ENCODE results near the gene UMPS.
"Not testable (repeated sequence)": the region's sequence is repeated elsewhere in the genome, so short reads cannot be mapped to it uniquely, and the experiment has no call there.

UMPS gene

DNA sequence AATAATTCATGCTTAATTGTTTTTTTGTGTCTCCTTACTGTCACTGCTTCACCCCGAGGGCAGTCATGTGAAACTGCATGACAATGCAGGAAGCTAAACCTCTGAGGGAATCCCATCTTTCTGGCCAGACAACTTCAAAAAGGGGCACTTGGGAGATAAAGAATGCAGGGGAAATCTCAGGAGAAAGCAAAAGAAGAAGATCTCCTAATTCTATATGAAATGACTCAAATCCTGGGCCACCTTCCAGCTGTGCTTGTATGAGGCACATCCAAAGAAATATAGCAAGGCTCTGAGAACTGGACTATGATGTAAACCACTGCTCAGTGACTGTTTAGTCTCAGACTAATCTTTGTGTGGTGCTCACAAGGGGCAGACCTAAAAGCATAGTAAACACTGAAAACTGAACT, 22.6 kb upstream of the UMPS start:
- no peak for DNase-seq

DNA sequence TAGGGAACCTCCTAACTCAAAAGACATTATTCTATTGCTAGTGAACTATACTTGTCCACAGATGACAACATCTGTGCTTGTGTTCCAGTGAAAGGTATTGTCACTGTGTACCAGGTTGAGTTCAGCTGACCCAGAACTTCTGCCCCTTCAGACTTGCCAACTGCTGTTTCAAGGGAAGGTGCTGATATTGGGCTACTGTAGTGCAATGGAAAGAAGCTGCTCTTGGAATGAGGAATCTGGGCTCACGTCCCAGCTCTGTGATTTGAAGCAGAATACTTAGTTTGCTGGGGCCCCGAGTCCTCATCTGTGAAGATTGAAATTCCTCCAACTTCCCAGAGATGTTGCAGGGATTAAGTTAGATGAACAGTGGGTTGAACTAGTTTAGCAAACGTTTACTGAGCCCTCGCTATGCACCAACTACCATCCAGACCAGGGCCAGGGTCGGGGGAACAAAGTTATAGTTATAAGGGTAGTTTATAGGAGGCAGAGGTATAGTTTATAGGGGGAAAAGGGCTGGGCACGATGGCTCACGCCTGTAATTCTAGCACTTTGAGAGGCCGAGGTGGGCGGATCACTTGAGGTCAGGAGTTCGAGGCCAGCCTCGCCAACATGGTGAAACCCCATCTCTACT, 15.9 kb upstream of the UMPS start:
- no peak for DNase-seq

DNA sequence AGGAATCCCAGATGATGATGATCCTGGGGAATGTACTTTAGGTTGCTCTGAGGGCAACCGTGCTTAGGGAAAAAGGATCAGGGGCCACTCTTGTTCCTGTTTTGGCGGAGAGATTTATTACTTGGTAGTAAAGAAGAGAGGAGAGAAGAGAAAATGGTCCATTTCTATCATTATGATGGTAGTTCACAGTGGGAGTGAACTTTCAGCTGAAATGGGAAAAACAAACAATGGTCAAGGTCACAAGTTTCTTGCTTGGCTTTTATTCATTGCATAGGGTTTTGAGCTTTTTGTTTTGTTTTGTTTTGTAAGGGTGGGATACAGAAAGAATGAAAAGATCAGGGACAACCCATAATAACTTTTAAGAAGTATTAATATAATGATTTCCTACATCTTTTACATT, 7.7 kb upstream of the UMPS start:
- no peak for DNase-seq

DNA sequence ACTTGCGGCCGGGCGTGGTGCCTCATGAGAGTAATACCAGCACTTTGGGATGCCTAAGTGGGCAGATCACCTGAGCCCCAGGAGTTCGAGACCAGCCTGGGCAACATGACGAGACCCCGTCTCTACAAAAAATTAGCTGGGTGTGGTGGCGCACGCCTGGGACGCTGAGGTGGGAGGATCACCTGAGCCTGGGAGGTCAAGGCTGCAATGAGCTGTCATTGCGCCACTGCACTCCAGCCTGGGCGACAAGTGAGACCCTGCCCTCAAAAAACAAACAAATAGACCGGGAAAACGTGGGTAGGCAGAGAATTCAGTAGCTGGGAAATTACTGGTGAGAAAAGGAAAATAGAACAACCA, 667 bp downstream of the UMPS start:
- no peak for DNase-seq

DNA sequence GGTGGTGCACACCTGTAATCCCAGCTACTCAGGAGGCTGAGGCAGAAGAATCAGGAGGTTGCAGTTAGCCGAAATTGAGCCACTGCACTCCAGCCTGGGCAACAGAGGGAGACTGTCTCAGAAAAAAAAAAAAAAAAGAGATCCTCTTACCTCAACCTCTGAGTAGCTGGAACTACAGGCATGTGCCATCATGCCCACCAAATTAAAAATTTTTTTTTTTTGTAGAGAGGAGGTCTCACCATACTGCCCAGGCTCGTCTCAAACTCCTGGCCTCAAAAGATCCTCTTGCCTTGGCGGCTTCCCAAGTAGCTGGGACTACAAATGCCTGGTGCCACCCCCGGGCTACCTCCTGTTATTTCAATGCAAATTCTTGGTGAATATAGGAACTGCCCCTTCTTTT, 1.5 kb downstream of the UMPS start:
- no peak for DNase-seq

DNA sequence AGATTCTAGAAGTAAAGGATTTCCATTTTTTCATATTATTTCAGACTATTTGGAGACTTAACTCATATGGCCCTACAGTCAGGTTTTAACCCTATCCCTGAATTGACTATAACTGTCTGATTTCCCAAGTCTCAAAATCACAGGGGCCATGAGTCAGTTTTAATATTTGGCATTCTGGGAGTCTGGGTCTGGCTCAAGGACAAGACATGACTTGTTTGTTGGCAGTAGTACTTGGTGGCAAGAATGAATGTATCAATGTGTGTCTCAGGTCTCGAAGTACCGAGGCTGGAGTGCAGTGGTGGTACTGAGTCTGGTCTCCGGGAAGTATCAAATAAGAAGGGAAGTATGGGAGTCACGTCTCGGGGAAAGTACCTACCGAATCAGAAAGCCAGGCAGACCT, 10.8 kb downstream of the UMPS start:
- no peak for DNase-seq

DNA sequence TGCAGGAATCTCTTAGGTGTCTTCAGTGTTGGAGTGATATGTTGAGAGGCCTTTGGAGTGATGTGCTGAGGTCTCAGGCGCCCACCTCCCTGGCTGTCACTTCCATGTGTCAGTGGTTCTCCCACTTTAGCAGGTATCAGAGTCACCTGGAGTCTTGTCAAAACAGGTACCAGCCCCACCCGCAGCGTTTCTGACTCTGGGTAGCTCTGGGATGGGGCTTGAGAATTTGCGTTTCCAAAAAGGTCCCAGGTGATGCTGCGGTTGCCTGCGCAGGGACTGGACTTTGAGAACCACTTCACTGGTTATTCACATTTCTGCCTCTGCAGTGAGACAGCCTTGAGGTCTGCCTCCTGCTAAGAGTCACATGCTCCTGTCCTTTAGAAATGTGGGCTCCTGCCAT, 15.5 kb downstream of the UMPS start:
- DNase-seq, result no peak

DNA sequence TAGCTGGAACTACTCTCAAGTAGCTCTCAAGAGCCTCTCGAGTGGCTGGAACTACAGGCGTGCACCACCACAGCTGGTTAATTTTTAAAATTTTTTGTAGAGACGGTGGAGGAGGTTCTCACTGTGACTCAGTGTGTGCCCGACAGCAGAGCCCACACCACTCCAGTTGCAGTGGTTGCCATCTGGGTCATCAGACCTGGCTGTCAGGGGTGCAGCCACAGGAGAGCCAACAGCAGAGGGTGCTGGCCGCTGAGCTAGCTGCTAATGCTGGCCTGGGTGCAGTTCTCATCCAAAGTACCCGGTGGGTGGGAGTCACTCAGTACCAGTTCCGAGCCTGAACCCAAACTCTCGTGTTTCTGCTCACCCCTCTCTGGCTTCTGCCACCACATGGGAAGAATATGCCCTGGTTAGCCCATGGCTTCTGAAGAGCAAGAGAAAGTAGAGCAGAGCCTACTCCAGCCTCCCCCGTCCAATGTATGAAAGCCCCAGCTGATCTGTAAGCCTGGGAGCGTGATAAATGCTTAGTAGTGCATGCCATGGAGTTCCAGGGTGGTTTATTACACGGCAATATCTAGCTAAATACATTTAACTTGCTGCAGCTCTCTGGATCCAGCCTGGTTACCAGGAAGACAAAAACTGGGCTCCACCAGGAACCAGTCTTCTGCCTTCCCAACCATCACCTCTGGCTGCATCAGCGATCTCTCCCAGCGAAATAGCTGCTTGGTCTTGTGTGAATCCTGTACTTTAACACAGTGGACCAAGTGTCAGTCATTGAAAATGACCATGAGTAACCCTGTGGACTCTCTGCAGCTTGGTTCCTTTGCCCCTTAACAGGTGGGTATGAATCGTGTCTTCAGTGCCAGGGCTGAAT, 17.1 kb downstream of the UMPS start:
- no peak for DNase-seq

DNA sequence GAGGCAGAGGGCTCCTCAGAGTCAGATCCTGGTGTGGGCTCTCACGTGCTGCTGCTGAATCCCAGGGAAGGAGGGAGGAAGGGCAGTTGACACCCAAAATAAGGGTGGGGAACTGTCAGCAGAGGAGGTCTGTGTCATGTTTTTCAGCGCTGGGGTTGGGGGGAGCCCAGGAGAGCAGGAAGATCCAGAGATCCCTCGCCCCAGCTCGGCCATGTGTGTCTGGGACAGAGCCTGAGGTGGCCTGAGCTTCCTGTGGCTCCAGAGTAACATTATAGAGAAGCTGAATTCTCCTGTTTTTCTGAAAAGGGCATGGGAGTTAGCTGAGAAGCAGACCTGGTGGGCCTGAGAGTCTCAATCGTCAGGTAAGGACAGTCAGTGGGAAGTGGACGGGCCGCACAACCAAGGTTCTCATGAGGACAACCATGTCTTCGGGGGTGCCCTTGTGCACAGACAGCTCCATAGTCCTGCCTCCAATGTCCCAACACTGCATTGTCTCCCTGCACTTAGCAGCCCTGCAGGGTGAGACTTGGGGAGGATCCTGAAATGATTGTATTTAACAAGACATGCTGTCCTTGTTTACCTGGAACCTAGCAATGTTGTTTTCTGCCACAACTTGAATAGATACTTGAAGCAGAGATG, 18.4 kb downstream of the UMPS start:
- DNase-seq, result no peak

DNA sequence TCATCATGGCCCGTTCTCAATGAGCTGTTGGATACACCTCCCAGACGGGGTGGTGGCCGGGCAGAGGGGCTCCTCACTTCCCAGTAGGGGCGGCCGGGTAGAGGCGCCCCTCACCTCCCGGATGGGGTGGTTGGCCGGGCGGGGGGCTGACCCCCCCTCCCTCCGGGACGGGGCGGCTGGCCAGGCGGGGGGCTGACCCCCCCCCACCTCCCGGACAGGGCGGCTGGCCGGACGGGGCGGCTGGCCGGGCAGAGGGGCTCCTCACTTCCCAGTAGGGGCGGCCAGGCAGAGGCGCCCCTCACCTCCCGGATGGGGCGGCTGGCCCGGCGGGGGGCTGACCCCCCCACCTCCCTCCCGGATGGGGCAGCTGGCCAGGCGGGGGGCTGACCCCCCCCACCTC, 19.6 kb downstream of the UMPS start:
- DNase-seq, result not testable (repeated sequence)

DNA sequence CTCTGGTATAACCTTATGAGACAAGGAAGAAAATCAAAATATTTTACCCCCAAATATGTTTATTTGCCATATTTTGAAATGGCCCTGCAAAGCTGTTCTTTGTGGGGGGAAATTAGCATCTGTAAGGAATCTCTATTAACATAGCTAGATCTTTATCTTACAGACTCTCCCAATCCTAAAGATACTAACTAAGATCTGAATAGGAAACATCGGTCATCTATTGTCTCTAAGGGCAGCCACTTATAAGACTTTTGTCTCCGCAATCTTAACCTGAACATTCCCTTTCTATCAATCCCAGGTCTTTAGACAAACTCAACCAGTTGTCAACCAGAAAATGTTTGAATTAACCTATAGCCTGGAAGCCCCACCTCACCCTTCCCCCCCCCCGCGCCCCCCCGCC, 21.2 kb downstream of the UMPS start:
- DNase-seq, result no peak

DNA sequence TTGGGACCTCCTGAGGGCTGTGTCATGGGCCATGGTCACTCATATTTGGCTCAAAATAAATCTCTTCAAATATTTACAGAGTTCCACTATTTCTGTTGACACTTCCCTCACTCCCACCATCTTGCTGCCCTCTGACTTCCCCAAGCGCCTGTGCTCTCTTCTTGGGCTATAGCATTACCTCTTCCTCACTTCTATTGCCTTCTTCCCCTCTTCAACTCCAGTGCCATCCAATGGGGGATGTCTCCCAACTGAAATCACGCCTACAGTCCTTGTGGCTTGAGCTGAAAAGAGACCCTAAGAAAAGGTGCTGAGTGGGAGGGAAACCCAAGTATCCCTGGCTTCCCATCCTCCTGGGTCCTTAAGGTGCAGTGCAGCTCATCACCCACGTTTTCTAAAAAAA, 21.8 kb downstream of the UMPS start:
- no peak for DNase-seq

DNA sequence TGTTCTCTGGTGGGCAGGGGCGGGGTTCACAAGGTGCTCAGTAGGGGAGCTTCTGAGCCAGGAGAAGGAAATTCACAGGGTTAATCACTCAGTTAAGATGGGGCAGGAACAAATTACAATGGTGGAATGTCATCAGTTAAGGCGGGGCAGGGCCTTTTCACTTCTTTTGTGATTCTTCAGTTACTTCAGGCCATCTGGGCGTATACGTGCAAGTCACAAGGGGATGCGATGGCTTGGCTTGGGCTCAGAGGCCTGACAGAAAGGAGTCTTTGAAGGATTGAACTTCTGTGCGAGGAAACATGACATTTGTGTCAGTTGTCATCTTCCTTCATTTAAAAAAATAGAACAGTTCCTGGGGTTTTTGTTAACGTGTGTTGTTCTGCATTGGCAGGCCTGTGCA, 27.7 kb downstream of the UMPS start:
- not testable (repeated sequence) for DNase-seq

DNA sequence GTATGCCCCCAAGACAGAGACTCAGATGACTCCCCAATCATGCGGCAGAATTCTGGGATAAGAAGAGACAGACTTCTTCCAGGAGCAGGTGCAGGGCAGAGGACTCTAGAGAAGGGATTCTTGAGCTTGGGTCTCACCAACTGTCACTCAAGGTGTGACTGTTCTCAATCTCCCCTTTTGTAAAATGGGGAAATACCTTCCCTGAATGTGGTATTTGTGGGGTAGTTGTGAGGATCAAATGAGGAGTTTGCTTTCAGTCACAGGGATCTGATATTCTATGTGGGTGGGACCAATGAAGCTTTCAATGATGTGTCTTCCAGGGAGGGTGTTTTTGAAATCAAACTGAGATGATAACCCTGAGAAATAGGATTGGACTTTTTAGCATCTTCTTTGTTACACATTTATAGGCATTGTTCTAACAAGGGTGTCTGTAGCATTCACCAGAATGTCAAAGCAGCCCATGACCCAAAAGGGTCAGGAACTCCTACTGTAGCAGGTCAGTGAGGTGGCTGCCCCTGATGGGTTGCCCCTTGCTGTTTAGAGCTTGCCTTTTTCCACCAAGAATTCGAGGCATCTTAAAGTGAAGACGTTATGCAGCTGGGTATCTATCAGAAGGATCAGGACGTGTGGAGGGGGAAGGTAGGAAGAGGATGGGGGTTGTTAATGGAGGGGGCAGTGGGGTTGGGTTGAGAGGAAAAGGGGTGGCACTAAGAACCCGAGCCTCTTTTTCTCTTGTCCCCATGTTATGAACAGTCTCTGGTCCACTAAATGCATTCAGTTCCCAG, 28.8 kb downstream of the UMPS start:
- no peak for DNase-seq

DNA sequence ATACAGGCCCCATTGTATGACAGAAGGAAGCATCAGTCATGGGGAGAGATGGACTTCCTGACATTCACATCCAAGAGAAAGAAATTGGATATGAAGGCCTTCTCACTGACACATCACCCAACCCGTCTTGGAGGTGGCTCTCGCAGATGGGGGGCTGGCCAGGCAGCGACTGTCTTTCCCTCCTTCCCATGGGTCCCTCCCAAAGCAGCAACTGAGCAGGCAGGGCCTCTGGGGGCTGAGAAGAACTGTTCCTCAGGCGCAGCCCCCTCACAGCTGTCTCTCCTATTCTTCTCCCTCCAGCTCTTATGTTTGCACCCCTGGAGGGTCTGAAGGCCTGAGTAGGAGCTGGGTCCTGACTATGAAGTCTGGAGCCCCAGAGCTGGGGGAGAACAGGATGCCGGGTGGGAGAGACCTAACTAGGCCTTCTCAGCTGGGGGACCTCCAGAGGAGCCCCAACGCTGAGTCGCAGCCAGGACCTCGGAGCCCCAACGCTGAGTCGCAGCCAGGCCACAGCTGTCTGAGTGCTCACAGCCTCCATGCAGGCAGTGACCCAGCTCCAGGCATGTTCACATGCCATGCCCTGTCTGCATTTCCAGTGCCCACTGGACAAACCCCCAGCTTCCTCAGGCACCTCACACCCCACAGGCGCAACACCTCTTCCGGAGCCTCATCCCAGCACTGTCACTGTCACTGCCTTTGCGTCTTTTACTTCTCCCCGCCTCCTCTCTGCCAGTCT, 29.6 kb downstream of the UMPS start:
- DNase-seq, result no peak

DNA sequence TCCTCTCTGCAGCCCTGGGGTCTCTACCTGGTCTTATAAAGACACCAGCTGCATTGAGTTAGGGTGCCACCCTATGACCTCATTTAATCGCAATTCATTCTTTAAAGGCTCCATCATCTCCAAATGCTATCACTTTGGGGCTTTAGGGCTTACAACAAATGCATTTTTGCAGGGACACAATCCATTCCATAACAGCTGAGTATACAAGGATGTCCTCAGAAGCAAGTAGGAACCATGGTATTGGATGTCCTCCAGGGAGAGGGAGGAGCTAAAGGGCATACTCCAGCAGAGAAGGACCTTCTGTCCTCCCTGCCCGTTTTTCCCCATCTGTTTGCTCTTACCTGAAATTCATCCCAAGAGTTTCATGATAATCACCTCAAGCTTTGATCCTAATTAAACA, 30.3 kb downstream of the UMPS start:
- peak; percentile 4 for DNase-seq

DNA sequence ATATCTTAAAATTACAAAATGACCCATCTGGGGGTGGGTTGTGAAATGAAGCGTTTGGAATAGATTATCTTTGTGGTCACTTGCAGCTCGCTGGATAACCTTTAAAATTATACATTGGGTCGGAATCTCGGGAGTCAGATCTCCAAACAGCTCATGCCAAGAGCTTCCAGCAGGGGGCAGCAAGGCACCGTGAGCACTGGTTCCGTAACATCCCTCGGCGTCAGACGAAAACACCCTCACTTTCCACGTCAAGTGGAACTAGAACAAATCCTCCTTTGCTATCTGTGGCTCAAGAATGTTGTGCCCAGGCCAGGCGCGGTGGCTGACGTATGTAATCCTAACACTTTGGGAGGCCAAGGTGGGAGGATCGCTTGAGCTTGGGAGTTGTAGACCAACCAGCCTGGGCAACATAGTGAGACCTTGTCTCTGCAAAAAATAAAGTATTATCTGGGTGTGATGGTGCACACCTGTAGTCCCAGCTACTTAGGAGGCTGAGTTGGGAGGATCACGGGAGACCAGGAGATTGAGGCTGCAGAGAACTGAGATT, 31.1 kb downstream of the UMPS start:
- peak; percentile 57 for DNase-seq

DNA sequence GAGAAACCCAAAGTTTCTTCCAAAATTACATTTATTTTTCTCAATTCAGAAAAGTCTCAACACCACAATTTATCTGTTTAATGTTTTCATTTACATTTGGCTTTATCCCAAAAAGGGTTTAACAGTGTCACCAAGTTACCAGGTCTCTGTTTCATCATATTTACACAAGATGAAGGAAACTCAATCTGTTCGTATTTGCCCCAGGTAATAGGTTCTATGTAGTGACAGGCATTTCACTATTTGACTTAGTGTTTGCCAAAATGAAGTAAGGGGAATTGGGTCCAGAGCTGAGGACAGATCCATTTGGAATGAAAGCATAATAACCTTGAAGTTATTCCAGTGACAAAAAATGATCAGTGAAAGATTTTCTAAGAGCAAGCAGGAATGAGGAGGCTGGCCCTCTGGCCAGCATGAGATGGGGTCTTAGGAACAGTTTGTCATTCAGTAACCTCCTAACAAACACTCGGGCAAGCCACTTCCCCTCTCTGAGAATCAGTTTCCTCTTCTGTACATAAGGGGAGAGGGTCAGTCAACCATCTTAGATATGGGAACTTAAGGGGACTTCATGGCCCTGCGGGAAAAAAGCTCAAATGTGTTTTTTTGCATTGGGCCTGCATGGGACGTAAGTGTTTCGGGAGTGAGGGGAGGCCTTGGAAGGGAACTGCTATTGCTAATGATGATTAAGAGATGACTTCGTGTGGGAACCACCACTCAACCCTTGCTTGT, 31.8 kb downstream of the UMPS start:
- no peak for DNase-seq

DNA sequence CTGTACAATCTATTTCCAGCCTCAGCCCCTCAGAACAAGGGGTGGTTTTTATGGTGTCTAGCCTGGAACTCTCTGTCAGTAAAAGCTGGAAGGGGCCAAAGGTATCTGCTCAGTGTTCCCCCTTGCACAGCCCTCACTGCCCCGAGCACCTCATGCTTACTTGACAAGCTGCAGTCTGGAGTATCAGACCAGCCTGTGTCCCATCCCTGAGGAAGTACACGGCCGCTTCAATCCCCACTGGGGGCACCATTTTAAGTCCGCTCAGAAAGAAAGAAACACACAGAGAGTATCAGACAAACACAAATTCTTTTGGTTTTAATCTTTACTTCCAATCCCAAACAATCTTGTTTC, 32.4 kb downstream of the UMPS start:
- DNase-seq, result no peak

DNA sequence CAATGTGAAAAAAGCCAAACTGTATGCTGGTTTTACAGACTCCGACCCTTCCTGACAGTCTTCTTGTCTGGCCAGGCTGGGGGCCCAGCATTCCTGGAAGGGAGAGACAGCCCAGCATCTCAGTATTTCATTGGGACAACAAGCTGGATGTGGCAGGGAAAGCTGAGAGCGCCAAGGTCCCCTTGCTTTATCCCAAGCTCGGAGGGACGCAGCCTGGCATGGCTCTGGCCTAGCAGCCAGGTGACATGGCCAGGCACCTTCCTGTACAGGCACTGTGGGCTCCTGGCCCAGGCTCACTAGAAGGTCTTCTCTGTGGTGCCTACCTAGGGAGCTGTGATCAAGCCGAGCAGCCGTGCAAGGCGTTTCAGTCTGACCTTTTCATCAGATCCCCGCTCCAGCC, 33.0 kb downstream of the UMPS start:
- no peak for DNase-seq

DNA sequence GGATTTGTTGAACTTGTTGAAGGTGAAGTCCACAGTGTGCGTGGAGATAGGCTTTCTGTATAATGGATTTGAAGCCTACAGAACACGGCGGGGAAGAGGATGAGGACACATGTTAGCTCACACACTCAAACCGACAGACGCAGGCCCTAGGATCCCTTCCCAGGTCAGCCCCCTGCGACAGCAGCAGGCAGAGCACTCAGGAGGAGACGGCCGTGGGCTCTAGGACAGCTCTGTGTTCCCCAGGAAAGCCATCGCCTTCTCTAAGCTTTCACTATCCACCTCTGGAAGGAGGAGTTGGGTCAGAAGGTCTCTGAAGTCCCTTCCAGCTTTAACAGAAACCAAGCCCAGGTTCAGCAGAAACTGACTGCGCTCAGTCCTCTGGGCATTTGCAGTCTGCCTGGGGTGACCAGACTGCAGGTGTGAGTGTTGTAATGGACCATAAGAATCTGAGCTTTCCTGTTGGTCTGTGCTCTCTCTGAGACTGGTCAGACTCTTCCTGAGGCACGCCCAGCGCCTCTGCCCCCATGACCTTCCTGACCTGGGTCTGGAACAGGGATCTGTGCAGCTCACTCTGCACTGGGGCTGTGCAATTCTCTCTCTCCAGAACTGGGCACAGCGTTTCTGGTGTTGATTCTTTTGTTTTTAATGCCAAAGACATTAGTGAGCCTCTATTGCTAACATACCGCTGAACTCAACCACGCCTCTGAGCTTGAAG, 33.5 kb downstream of the UMPS start:
- no peak for DNase-seq
